HFF-Myc (cell line): Measurements from ENCODE around the gene SMAGP.
"Not testable (repeated sequence)": the region's sequence is repeated elsewhere in the genome, so short reads cannot be mapped to it uniquely, and the experiment has no call there.

Experiments
- DNase-seq: peaks from one replicate; pipeline ENCODE4 v3.0.0-alpha.2; 2011; ENCODE audit warnings: low read depth; ENCODE audit errors: extremely low read depth
- H3K4me3 ChIP-seq: replicated peaks from 2 replicates; pipeline ENCODE4 v1.5.1; 2011; ENCODE audit warnings: low read depth, mild to moderate bottlenecking, control low read depth, low read length
- CTCF ChIP-seq: IDR thresholded peaks from 2 replicates; pipeline ENCODE4 v1.5.1; 2012; ENCODE audit warnings: mild to moderate bottlenecking, low read depth, low read length, control low read depth; ENCODE audit errors: missing control alignments

SMAGP gene

GRCh38 chr12:51295651-51296050, 25.4 kb upstream of the SMAGP start:
- no peak for DNase-seq
- no peak overlapping the region for H3K4me3 ChIP-seq
- TF ChIP-seq CTCF, result no peak

- not testable (repeated sequence) for DNase-seq, H3K4me3 ChIP-seq
Measured at GRCh38 chr12:51294097-51294496, 23.9 kb upstream of the SMAGP start.

- TF ChIP-seq CTCF, result no peak
- H3K4me3 ChIP-seq, result no peak overlapping the region
- no peak for DNase-seq
Measured at GRCh38 chr12:51293696-51294095, 23.5 kb upstream of the SMAGP start.

GRCh38 chr12:51291603-51292513, 21.6 kb upstream of the SMAGP start:
- DNase-seq, H3K4me3 ChIP-seq: not testable (repeated sequence)

GRCh38 chr12:51285843-51286242, 15.6 kb upstream of the SMAGP start:
- DNase-seq, result no peak
- no peak for TF ChIP-seq CTCF
- no peak overlapping the region for H3K4me3 ChIP-seq

- no peak for TF ChIP-seq CTCF
- H3K4me3 ChIP-seq, result no peak overlapping the region
- no peak for DNase-seq
Measured at GRCh38 chr12:51281202-51281924, 11.1 kb upstream of the SMAGP start.

GRCh38 chr12:51275088-51275487, 4.9 kb upstream of the SMAGP start:
- no peak for TF ChIP-seq CTCF
- no peak for DNase-seq
- no peak overlapping the region for H3K4me3 ChIP-seq

GRCh38 chr12:51272810-51273209, 2.6 kb upstream of the SMAGP start:
- H3K4me3 ChIP-seq, DNase-seq: not testable (repeated sequence)
